Neural progenitor cell (in vitro differentiated cells): ENCODE data around the gene COL15A1.

Experiments
- EZH2phosphoT487 ChIP-seq: fragments of 200-600 bp; sonication (generic); IDR thresholded peaks from 2 replicates; pipeline ENCODE4 v1.6.1; 2017; ENCODE audit warnings: antibody characterized with exemption
- TF ChIP-seq, protein P1 (sequence below): fragments of 200-600 bp; sonication (generic); IDR thresholded peaks from 2 replicates; pipeline ENCODE4 v1.5.1; 2017; ENCODE audit warnings: antibody characterized with exemption, mild to moderate bottlenecking

- TF ChIP-seq, protein P1, sequence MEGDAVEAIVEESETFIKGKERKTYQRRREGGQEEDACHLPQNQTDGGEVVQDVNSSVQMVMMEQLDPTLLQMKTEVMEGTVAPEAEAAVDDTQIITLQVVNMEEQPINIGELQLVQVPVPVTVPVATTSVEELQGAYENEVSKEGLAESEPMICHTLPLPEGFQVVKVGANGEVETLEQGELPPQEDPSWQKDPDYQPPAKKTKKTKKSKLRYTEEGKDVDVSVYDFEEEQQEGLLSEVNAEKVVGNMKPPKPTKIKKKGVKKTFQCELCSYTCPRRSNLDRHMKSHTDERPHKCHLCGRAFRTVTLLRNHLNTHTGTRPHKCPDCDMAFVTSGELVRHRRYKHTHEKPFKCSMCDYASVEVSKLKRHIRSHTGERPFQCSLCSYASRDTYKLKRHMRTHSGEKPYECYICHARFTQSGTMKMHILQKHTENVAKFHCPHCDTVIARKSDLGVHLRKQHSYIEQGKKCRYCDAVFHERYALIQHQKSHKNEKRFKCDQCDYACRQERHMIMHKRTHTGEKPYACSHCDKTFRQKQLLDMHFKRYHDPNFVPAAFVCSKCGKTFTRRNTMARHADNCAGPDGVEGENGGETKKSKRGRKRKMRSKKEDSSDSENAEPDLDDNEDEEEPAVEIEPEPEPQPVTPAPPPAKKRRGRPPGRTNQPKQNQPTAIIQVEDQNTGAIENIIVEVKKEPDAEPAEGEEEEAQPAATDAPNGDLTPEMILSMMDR: no peak
- TF ChIP-seq EZH2phosphoT487: no peak
Observed at GRCh38 chr9:98957826-98958225, 14.1 kb downstream of the COL15A1 start.
